ENCODE measurements around the gene CLEC3A. TPM values are rescaled to one million over a fixed set of nuclear protein-coding genes. Genes with fewer than 3 reads are reported as not detected.

The CLEC3A gene
- total RNA-seq, result not detected

- Histone ChIP-seq H3K36me3 (no peaks in the 10 kb centered on the region), H3K9me3 (no peaks in the 10 kb centered on the region), H3K27me3 (peaks cover 0 to 6% (median 0%) of the 10 kb centered on the region in 4 donors), H3K4me3 (no peak within 1 kb of the TSS), H3K27ac (no peak within 1 kb of the TSS), H3K4me1 (no peaks in the 10 kb centered on the region)
- 26 to 53% methylated on average over 5 of the region's 5 CpGs for WGBS, 2 donors
- DNase-seq, result no peak
- no peak for TF ChIP-seq POLR2A (IDR thresholded peaks at IDR 0.05)
- TF ChIP-seq CTCF (IDR thresholded peaks at IDR 0.05), result no peak
- intact Hi-C loops (cut with DNase I), result no loop called here
These were observed at the start of gene CLEC3A for GRCh38 chr16:78022347-78023060. Gene CLEC3A (plus strand): TSS chr16:78022548. CDS start chr16:78022627, 79 bp downstream.

DNA sequence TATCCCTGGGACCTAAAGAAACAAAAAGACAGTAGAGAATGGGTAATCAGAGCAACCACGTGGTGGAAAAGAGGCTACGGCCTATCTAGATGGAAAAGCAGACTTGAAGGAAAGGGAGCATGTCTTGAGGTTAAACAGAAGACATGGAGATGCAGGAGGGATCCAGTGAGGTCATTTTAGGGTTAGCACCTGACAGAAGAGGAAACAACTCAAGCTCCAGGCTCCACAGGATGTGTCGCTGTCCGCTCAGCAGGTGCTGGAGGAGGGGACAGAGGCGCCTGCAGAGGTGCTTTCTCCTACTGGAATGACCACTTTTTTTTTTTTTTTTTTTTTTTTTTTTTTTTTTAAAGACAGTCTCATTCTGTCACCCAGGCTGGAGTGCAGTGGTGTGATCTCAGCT lies 47.5 kb upstream of the CLEC3A start:
- intact Hi-C loops (cut with DNase I), result loop anchor here (5.0 kb wide), 1 partner anchor 298 kb away; no protein-coding TSS in a partner anchor
- H3K27me3 ChIP-seq, result peaks cover 0 to 4% (median 0%) of the 10 kb centered on the region in 4 donors
- no peaks in the 10 kb centered on the region for H3K36me3 ChIP-seq
- H3K4me3 ChIP-seq, result no peak overlapping the region
- no peaks in the 10 kb centered on the region for H3K9me3 ChIP-seq
- no peak for DNase-seq
- 69 to 78% methylated on average over 5 of the region's 5 CpGs for WGBS, 2 donors
- H3K4me1 ChIP-seq, result no peaks in the 10 kb centered on the region
- no peak overlapping the region for H3K27ac ChIP-seq
- TF ChIP-seq POLR2A (IDR thresholded peaks at IDR 0.05) (no peak), CTCF (IDR thresholded peaks at IDR 0.05) (no peak)

DNA sequence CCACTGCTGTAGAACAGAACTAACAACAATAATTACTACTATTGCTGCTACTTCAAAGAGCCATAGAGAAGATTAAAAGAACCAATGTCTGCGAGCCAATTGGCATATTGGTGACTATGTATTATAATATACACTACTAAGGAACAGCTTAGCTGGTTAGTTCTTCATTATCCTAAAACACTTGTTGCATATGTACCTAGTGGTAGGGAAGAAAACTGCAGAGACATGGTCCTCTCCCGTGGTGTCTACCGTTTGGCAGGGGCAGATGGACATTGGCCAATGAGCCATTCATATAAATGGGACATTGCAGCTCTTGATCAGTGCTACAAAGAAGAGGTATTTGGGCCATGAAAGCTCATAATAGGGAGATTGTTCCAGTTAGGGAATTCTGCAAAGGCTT lies 46.4 kb upstream of the CLEC3A start:
- intact Hi-C loops (cut with DNase I), result no loop called here
- TF ChIP-seq POLR2A (IDR thresholded peaks at IDR 0.05), result no peak
- TF ChIP-seq CTCF (IDR thresholded peaks at IDR 0.05), result no peak
- no peak overlapping the region for H3K4me3 ChIP-seq
- no peaks in the 10 kb centered on the region for H3K9me3 ChIP-seq
- no peak for DNase-seq
- 52% methylated on average over 3 of the region's 3 CpGs for WGBS, 2 donors
- no peak overlapping the region for H3K27ac ChIP-seq
- H3K27me3 ChIP-seq, result peaks cover 0 to 4% (median 0%) of the 10 kb centered on the region in 4 donors
- H3K4me1 ChIP-seq, result no peaks in the 10 kb centered on the region
- H3K36me3 ChIP-seq, result no peaks in the 10 kb centered on the region

GRCh38 chr16:77977339-77977738 lies 45.0 kb upstream of the CLEC3A start:
- intact Hi-C loops (cut with DNase I), result no loop called here
- H3K27ac ChIP-seq, result no peak overlapping the region
- H3K36me3 ChIP-seq, result no peaks in the 10 kb centered on the region
- no peak overlapping the region for H3K4me3 ChIP-seq
- no peaks in the 10 kb centered on the region for H3K4me1 ChIP-seq
- no peak for TF ChIP-seq POLR2A (IDR thresholded peaks at IDR 0.05)
- no peak for TF ChIP-seq CTCF (IDR thresholded peaks at IDR 0.05)
- no peak for DNase-seq
- H3K9me3 ChIP-seq, result no peaks in the 10 kb centered on the region
- H3K27me3 ChIP-seq, result no peaks in the 10 kb centered on the region
- WGBS, 2 donors, result 62 to 68% methylated on average over 3 to 5 of the region's 5 CpGs

- Histone ChIP-seq H3K4me3 (no peak overlapping the region), H3K36me3 (no peaks in the 10 kb centered on the region), H3K27me3 (no peaks in the 10 kb centered on the region), H3K27ac (no peak overlapping the region), H3K9me3 (no peaks in the 10 kb centered on the region), H3K4me1 (peaks cover 0 to 10% (median 4%) of the 10 kb centered on the region in 3 donors)
- DNase-seq, result no peak
- intact Hi-C loops (cut with DNase I), result no loop called here
- WGBS, 2 donors, result 80 to 83% methylated on average over 3 of the region's 3 CpGs
- TF ChIP-seq POLR2A (IDR thresholded peaks at IDR 0.05) (no peak), CTCF (IDR thresholded peaks at IDR 0.05) (no peak)
These were observed 37.2 kb upstream of the CLEC3A start for GRCh38 chr16:77985111-77985510.
